ENCODE results near the gene LDLR.
"Not testable (repeated sequence)": the region's sequence is repeated elsewhere in the genome, so short reads cannot be mapped to it uniquely, and the experiment has no call there.

Gene LDLR

GRCh38 chr19:11059511-11060358, 29.5 kb upstream of the LDLR start:
- no peak for DNase-seq (ENCODE audit: low spot score in 2 of 2)
- Mint-ChIP-seq H3K4me1 (no peaks in the 10 kb centered on the region), H3K4me3 (no peak overlapping the region), H3K27me3 (no peaks in the 10 kb centered on the region), H3K27ac (no peak overlapping the region), H3K9me3 (no peaks in the 10 kb centered on the region), H3K36me3 (peaks cover 26% of the 10 kb centered on the region)
- ATAC-seq (ENCODE audit: low read depth) = no peak

GRCh38 chr19:11061952-11062351, 27.3 kb upstream of the LDLR start:
- Mint-ChIP-seq H3K27ac (no peak overlapping the region), H3K36me3 (peaks cover 28% of the 10 kb centered on the region)

DNA sequence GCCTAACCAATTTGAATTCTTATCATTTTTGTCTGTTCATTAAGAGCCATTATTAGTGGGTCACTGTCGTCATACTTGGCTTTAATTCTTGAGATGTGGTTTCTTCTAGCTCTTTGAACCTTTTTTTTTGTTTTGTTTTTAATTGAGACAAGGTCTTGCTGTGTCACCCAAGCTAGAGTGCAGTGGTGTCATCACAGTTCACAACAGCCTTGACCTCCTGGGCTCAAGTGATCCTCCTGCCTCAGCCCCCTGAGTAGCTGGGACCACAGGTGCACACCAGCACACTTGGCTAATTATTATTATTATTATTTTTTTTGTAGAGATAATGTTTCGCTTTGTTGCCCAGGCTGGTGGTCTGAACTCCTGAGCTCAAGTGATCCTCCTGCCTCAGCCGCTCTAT, 25.8 kb upstream of the LDLR start:
- H3K9me3 Mint-ChIP-seq = no peaks in the 10 kb centered on the region
- ATAC-seq (ENCODE audit: low read depth) = no peak
- H3K36me3 Mint-ChIP-seq = peaks cover 30% of the 10 kb centered on the region
- H3K4me1 Mint-ChIP-seq = no peaks in the 10 kb centered on the region
- no peak overlapping the region for H3K4me3 Mint-ChIP-seq
- no peak overlapping the region for H3K27ac Mint-ChIP-seq
- no peaks in the 10 kb centered on the region for H3K27me3 Mint-ChIP-seq
- no peak for DNase-seq (ENCODE audit: low spot score in 2 of 2)

More at GRCh38 chr19:11061952-11062351, 27.3 kb upstream of the LDLR start:
- no peaks in the 10 kb centered on the region for H3K9me3 Mint-ChIP-seq
- H3K27me3 Mint-ChIP-seq = no peaks in the 10 kb centered on the region
- DNase-seq (ENCODE audit: low spot score in 2 of 2) (no peak), ATAC-seq (ENCODE audit: low read depth) (no peak)
- H3K4me1 Mint-ChIP-seq = no peaks in the 10 kb centered on the region
- no peak overlapping the region for H3K4me3 Mint-ChIP-seq

DNA sequence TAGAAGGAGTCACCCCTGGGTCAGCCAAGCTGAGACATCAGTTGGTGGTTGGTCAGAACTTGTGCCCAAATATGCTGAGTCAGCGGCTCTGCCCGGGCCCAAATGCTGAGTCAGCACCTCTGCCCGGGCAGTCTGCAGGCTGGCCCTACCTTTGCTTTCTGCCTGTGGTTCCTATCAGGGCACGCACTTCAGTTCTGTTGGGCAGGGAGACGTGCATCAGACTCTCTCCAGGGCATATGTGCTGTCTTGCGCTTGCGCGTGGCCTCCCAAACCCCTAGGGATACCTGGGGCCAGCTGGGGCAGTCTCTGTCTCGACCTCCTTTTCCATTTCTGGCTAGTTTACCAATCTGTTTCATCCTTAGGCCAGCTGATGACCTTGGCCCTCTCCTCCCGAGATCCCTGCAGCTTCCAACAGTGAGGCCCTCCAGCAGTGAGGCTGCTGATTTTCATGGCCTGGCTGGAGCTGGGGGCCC, 24.4 kb upstream of the LDLR start:
- H3K4me3 Mint-ChIP-seq = no peak overlapping the region
- no peaks in the 10 kb centered on the region for H3K27me3 Mint-ChIP-seq
- no peaks in the 10 kb centered on the region for H3K9me3 Mint-ChIP-seq
- H3K4me1 Mint-ChIP-seq = peaks cover 3% of the 10 kb centered on the region
- peaks cover 27% of the 10 kb centered on the region for H3K36me3 Mint-ChIP-seq
- ATAC-seq (ENCODE audit: low read depth) = no peak
- no peak overlapping the region for H3K27ac Mint-ChIP-seq
- DNase-seq (ENCODE audit: low spot score in 2 of 2) = no peak

GRCh38 chr19:11066326-11066725, 22.9 kb upstream of the LDLR start:
- H3K4me1 Mint-ChIP-seq = peaks cover 3% of the 10 kb centered on the region
- no peaks in the 10 kb centered on the region for H3K27me3 Mint-ChIP-seq
- H3K4me3 Mint-ChIP-seq = no peak overlapping the region
- no peak overlapping the region for H3K27ac Mint-ChIP-seq
- peaks cover 18% of the 10 kb centered on the region for H3K36me3 Mint-ChIP-seq
- no peak for ATAC-seq (ENCODE audit: low read depth)
- H3K9me3 Mint-ChIP-seq = no peaks in the 10 kb centered on the region
- no peak for DNase-seq (ENCODE audit: low spot score in 2 of 2)

GRCh38 chr19:11067356-11068113, 21.7 kb upstream of the LDLR start:
- Mint-ChIP-seq H3K36me3 (peaks cover 15% of the 10 kb centered on the region), H3K9me3 (no peaks in the 10 kb centered on the region), H3K27ac (no peak overlapping the region), H3K4me1 (peaks cover 3% of the 10 kb centered on the region), H3K4me3 (no peak overlapping the region), H3K27me3 (no peaks in the 10 kb centered on the region)
- DNase-seq (ENCODE audit: low spot score in 2 of 2) = no peak
- ATAC-seq (ENCODE audit: low read depth) = no peak

- Mint-ChIP-seq H3K27ac (peak overlapping the region; percentile 41), H3K9me3 (no peaks in the 10 kb centered on the region), H3K4me3 (no peak overlapping the region), H3K36me3 (peaks cover 15% of the 10 kb centered on the region), H3K4me1 (peaks cover 9% of the 10 kb centered on the region), H3K27me3 (peaks cover 3% of the 10 kb centered on the region)
- DNase-seq (ENCODE audit: low spot score in 2 of 2) (no peak), ATAC-seq (ENCODE audit: low read depth) (no peak)
Measured at GRCh38 chr19:11069561-11069960, 19.7 kb upstream of the LDLR start.

GRCh38 chr19:11070123-11070522, 19.1 kb upstream of the LDLR start:
- Mint-ChIP-seq H3K4me1 (peaks cover 10% of the 10 kb centered on the region), H3K9me3 (no peaks in the 10 kb centered on the region), H3K27me3 (peaks cover 4% of the 10 kb centered on the region), H3K36me3 (peaks cover 11% of the 10 kb centered on the region), H3K27ac (peak overlapping the region; percentile 41), H3K4me3 (no peak overlapping the region)
- DNase-seq (ENCODE audit: low spot score in 2 of 2) = no peak
- ATAC-seq (ENCODE audit: low read depth) = no peak

GRCh38 chr19:11073568-11073967, 15.7 kb upstream of the LDLR start:
- ATAC-seq (ENCODE audit: low read depth) (no peak), DNase-seq (ENCODE audit: low spot score in 2 of 2) (no peak)
- no peak overlapping the region for H3K27ac Mint-ChIP-seq
- no peak overlapping the region for H3K4me3 Mint-ChIP-seq
- no peaks in the 10 kb centered on the region for H3K9me3 Mint-ChIP-seq
- peaks cover 8% of the 10 kb centered on the region for H3K27me3 Mint-ChIP-seq
- peaks cover 10% of the 10 kb centered on the region for H3K4me1 Mint-ChIP-seq
- peaks cover 2% of the 10 kb centered on the region for H3K36me3 Mint-ChIP-seq

GRCh38 chr19:11076792-11077191, 12.5 kb upstream of the LDLR start:
- not testable (repeated sequence) for H3K27ac Mint-ChIP-seq; H3K36me3 Mint-ChIP-seq; H3K4me3 Mint-ChIP-seq; H3K9me3 Mint-ChIP-seq; ATAC-seq (ENCODE audit: low read depth); H3K27me3 Mint-ChIP-seq; H3K4me1 Mint-ChIP-seq; DNase-seq (ENCODE audit: low spot score in 2 of 2)

DNA sequence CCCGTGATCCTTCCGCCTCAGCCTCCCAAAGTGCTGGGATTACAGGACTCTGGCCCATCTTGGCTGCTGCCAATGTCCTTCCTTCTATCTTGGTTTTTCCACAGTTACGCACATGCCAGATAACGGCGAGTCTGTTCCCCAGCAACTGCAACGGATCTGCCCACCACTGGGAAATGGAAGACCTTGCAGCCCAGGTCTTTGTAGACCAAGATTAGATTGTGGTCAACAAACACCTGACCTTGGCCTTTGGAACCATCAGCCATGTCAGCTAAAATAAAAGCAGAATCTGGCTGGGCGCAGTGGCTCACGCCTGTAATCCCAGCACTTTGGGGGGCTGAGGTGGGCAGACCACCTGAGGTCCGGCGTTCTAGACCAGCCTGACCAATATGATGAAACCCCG, 10.4 kb upstream of the LDLR start:
- H3K4me1 Mint-ChIP-seq = peaks cover 7% of the 10 kb centered on the region
- DNase-seq (ENCODE audit: low spot score in 2 of 2) = no peak
- H3K27me3 Mint-ChIP-seq = peaks cover 14% of the 10 kb centered on the region
- no peak overlapping the region for H3K4me3 Mint-ChIP-seq
- ATAC-seq (ENCODE audit: low read depth) = no peak
- H3K9me3 Mint-ChIP-seq = no peaks in the 10 kb centered on the region
- H3K36me3 Mint-ChIP-seq = no peaks in the 10 kb centered on the region
- H3K27ac Mint-ChIP-seq = no peak overlapping the region

DNA sequence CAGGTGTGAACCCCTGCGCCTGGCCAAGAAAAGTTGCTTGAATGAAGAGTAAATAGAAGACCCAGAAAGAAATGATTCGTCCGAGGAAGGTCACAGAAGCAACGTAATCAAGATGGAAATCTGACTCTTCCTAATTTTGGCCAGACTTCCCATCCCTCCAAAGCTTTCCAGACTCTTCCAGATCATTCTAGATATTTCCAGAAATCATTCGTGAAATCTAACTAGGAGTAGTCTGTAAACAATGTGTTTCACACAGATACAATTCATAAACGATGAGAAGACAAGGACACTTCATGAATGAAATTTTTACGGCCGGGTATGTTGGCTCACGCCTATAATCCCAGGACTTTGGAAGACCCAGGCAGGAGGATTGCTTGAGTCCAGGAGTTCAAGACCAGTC, 9.3 kb upstream of the LDLR start:
- Mint-ChIP-seq H3K27me3 (peaks cover 12% of the 10 kb centered on the region), H3K9me3 (no peaks in the 10 kb centered on the region), H3K4me3 (no peak overlapping the region), H3K4me1 (no peaks in the 10 kb centered on the region), H3K27ac (no peak overlapping the region), H3K36me3 (no peaks in the 10 kb centered on the region)
- no peak for DNase-seq (ENCODE audit: low spot score in 2 of 2)
- no peak for ATAC-seq (ENCODE audit: low read depth)

DNA sequence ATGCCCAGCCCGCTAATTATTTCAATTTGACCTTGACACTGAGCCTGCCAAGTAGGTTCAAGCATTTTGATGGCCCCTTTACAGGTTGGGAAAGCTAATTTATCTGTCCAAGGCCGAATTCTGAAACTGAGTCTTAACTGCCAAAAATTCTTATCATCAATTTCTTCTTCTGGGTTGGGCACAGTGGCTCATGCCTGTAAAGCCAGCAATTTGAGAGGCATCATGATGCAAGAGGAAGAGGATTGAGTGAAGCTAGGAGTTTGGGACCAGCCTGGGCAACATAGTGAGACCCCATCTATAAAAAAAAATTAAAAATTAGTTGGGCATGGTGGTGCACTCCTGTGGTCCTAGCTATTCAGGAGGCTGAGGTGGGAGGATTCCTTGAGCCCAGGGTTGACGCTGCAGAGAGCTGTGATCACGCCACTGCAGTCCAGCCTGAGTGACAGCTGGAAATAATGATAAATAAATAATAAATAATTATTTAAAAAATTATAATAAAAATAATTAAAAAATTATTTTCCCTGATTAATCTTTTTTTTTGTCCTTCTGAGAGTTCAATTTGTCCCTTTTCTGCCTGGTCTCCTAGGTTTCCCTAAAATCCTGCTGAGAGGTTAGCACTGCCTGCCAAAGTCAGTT, 1.3 kb upstream of the LDLR start:
- no peaks in the 10 kb centered on the region for H3K9me3 Mint-ChIP-seq
- peaks cover 2% of the 10 kb centered on the region for H3K4me1 Mint-ChIP-seq
- H3K27ac Mint-ChIP-seq = no peak overlapping the region
- H3K4me3 Mint-ChIP-seq = no peak overlapping the region
- peaks cover 2% of the 10 kb centered on the region for H3K36me3 Mint-ChIP-seq
- peaks cover 11% of the 10 kb centered on the region for H3K27me3 Mint-ChIP-seq
- no peak for ATAC-seq (ENCODE audit: low read depth)
- no peak for DNase-seq (ENCODE audit: low spot score in 2 of 2)

Data from memory B cell (primary cell).